Activated T-cell treated with anti-CD3 and anti-CD28 coated beads, Interleukin-2, amount 50 U/mL, for 1 hour (primary cell): ENCODE data around the gene CST11.

Experiments used
- DNase-seq: peaks from one replicate; pipeline ENCODE4 v3.0.0-alpha.2; 2020

Gene CST11

DNA sequence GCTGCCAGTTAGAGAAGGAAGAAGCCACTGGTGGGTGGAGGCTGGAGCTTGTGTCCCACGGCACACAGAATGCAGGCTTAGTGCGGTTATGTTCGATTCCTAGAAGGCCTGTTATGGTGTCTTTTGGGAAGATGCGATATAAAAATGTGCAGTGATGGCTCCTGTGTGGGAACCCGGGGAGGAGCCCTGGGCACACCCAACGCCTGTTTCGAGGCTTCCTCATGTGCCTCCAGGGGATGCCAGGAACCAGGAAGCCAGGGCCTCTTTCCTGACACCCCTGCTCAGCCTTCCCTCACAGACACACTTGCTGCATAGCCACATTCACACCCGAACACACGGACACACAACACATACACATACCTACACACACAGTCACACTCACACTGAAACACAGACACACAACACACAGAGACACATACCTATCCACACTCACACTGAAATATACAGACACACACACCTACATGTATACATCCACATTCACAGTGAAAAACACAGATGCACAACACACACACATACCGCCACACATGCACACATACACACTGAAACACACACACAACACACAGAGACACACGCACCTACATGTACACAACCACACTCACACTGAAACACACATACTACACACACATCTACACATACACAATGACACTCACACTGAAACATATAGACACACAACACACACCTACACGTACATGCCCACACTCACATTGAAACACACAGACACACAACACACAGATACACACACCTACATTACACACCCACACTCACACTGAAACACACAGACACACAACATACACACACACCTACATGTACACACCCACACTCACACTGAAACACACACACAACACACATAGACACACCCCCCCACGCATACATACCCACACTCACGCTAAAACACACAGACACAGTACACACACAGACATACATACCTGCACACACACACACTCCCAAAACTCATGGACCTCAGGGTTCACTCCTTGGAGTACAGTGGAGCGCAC is 1.2 kb upstream of the CST11 start:
- no peak for DNase-seq

- no peak for DNase-seq
Measured at GRCh38 chr20:23451956-23452487, 654 bp downstream of the CST11 start.

DNA sequence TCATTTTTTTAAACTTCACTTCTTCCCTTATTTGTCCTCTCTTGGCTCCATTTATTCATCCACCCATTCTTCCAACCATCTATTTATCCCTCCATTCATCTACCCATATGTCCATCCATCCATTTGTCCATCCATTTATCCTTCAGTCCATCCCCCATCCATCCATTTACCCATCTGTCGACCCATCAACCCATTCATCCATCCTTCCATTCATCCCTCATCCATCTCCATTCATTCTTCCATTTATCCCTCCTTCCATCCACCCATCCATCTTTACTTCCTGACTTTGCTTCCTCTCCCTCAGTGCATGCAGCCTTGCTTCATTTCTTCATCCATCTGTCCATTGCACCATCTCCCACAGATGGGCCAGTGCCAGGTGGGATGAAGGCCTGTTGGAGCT is 1.8 kb downstream of the CST11 start:
- no peak for DNase-seq

DNA sequence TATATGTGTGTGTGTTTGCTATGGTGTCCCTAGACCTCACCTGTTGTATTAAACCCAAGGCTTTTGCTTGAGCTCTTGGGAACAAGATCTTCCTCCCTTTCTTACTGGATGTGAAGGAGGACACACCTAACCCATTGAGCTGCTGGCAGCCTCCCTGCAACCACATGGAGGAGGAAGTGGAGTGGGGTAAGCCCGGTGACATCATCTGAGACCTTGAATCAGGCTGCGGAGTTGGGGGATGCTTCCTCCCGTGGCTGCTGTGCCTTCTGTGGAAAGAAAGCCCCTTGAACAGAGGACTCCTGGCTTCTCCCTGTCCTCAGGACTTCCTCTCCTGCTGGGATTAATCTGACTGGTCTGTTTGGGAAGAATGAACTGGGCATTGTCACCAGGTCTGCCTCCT is 3.3 kb downstream of the CST11 start:
- DNase-seq = no peak

GRCh38 chr20:23448167-23448566 is 4.5 kb downstream of the CST11 start:
- DNase-seq = no peak

- no peak for DNase-seq
Measured at GRCh38 chr20:23446505-23446904, 6.2 kb downstream of the CST11 start.

DNA sequence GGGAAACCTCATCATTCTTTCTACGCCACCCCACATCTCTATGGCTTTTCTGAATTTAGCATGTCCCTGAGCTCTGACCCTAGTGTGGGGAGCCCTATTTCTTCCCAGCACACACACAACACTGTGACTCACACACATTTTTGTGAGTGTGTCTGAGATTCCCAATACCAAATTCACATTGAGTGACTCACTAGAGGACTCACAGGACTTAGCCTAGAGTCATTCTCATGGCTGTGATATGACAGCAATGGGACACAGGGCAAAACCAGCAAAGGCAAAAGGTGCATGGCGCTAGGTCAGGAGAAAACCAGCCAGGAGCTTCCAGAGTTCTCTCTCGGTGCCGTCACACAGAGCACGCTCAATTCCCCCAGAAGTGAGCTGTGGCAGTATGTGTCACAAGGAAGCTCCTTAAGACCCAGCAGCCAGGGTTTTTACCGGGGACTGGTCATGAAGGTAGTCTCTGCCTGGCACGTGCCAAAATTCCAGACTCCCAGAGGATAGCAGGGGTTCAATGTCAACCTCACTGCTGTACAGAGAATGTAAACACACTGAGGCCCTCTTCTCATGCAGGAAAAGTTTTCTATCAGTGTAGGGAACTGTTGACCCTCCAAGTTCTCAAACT is 7.0 kb downstream of the CST11 start:
- no peak for DNase-seq

- DNase-seq = no peak
Measured at GRCh38 chr20:23444859-23445258, 7.8 kb downstream of the CST11 start.

DNA sequence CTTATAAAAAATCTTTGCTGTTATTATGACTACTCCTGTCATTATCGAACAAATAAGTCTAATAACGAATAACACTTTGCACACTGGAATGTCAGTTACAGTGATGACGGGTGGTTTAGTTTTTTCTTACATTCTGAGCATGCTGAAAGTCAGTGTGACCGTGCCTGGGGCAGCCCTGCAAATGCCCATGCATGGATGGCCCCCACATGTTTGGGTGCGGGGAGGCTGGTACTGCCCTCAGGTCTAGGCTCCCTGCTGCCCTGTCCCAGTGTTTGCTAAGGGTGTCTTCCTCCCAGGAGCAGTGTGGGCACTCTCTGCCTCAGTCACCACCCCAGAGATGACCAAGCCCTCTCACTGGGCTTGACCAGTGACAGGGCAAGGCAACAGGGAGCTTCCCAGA is 10.2 kb downstream of the CST11 start:
- no peak for DNase-seq

- peak; percentile 46 for DNase-seq
Measured at GRCh38 chr20:23441850-23442313, 10.8 kb downstream of the CST11 start.

GRCh38 chr20:23440004-23440403 is 12.7 kb downstream of the CST11 start:
- DNase-seq = no peak

- no peak for DNase-seq
Measured at GRCh38 chr20:23438661-23439060, 14.0 kb downstream of the CST11 start.

DNA sequence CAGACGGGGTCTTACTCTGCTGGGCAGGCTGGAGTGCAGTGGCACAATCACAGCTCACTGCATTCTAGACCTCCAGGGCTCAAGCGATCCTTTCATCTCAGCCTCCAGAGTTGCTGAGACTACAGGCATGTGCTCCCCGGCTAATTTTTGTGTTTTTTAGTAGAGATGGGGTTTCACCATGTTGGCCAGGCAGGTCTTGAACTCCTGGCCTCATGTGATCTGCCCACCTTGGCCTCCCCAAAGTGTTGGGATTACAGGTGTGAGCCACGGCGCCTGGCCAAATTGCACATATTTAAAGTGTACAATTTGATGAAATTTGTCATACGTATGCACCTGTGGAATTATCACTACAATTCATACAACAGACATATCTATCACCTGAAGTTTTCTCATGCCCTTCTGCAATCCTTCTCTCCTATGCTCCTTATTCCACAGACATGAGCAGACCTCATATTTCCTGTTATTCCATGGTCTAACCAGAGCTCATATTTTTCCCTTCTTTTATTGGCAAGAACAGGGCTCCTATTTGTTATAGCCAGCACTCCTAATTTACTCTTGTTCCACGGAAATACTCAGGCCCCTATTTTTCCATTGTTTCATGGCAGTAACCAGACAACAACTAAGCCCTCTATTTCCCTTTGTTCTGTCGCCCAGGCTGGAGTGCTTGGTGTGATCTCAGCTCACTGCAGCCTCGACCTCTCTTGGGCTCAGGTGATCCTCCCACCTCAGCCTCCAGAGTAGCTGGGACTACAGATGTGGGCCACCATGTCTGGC is 15.4 kb downstream of the CST11 start:
- no peak for DNase-seq

DNA sequence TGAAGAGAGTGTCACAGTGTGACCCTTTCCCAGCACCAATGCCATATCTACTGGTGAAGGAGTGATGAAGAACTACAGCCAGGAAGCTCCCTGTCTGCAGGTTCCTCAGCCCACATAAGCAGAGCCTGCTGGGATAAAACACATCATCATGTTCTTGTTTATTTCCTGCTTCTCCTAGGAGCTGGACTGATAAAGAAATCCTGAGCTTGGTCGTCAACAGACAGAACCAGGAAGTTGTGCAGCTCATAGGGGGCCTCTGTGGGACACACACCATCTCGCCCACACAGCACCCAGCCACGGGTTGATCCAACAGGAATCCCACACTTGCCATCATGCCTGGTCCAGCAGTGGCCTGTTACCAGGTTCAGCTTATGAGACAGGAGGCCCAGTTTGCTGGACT is 16.0 kb downstream of the CST11 start:
- DNase-seq = no peak

GRCh38 chr20:23435626-23436539 is 16.8 kb downstream of the CST11 start:
- no peak for DNase-seq

DNA sequence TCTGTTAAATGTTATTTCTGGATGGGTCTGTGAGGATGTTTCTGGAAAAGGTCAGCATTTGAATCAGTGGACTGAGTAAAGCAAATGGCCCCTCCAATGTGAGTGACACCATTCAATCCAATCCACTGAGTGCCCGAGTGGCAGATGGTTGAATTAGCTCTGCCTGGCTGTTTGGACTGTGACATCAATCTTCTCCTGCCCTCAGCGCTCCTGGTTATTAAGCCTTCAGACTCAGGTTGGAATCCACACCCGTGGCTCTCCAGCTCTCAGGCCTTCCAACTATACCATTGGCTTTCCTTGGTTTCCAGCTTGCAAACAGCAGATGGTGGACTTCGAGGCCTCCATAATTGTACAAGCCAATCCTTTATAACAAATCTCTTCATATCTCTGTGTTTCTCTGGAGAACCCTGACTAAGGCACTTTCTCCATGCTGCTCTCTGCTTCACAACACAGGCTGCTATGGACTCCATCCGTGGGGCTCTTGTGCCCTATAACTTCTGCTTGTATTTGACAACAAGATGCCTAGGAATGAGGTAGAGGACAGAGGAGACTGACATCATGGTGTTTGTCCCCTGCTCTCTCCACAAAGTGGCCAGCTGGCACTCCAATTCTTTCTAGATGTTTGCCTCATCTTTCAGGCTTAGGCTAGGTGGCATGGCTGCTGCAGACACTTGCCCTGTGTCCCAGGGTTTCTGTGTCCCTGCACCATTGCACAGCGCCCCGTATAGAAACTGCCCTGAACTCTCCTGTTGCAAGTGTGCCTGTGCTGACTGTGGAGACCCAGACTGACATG is 18.0 kb downstream of the CST11 start:
- DNase-seq = no peak

GRCh38 chr20:23433628-23434027 is 19.0 kb downstream of the CST11 start:
- DNase-seq = no peak

DNA sequence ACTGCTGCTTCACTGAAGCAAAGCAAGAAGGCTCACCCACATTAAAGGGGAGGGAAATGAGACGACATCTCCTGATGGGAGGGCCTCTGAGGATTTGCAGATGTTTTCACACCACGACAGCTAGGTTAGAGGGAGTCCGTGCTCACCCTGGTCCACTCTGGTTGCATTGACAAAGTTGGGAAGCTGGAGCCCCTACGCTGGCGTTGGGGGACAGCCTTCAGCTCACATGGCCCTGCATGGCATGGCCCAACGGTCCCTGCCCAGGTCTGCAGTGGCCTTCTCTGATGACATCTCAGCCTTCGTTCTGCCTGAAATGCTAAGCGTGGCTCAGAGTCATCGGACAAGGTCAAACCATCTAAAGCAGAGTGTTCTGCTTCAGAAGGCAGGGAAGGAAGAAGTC is 27.5 kb downstream of the CST11 start:
- no peak for DNase-seq

DNA sequence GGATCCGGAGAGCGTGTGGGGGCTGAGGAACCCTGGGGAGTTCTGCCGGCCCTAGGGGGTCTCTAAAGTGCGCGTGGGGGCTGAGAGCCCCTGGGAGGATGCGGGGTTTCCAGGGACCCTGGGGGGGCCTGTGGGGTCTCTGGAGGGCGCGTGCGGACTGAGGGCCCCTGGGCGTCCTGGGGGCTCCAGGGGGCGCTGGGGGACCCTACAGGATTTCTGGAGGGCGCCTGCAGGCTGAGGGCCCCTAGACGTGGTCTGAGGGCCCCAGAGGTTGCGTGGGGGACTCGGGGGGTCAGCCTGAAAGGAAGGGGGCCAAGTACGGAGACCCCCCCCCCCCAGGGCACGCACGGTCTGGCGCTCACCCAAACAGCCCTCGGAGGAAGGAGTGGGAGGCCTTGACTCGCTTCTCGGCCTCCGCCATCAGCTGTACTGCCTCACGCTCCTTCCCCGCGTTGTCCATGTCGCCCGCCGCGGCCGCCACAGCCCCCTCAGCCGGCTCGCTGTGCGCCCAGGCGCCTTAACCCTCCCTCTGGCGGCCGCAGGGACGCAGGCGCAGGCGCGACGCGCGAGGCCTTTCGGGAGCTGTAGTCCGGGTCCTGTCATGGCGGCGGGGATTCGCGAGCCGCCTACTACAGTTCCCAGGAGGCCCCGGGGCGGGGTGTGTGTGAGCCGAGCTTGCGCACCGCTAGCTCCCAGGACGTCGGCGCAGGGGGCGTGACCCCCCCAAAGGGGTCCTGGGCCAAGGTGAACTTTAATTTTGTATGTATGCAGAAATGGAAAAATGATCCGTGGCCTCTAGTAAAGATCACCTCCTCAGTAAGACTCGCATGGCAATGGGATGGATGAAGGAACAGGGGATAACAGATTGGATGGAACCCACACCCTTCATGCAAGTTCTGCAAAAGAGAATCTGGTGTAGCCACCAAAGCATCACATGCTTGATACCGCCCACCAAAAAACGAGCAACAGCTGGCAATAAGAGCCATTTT is 31.4 kb downstream of the CST11 start, which contains the start of gene NAPB:
Gene NAPB, minus strand, starts transcription at position 546 of the 989 bp plus-strand sequence. Its CDS starts 86 bp downstream, at position 460.
- DNase-seq = peak; percentile 92
